ENCODE results near the gene HNF4A. TPM values are rescaled to one million over a fixed set of nuclear protein-coding genes. Genes with fewer than 3 reads are reported as not detected.

The HNF4A gene
- total RNA-seq, 4 donors from 2014 or later = not detected

- no peak for TF ChIP-seq CTCF (IDR thresholded peaks at IDR 0.05; ENCODE audit: low read depth)
Measured at GRCh38 chr20:44423480-44423879, 68.0 kb downstream of the HNF4A start.

- TF ChIP-seq CTCF (IDR thresholded peaks at IDR 0.05; ENCODE audit: low read depth) = no peak
Measured at GRCh38 chr20:44424039-44424495, 68.6 kb downstream of the HNF4A start.

- TF ChIP-seq CTCF (IDR thresholded peaks at IDR 0.05; ENCODE audit: low read depth) = no peak
Measured at GRCh38 chr20:44425923-44426322, 70.4 kb downstream of the HNF4A start.

- TF ChIP-seq CTCF (IDR thresholded peaks at IDR 0.05; ENCODE audit: low read depth) = no peak
Measured at GRCh38 chr20:44426879-44427790, 71.6 kb downstream of the HNF4A start.

- no peak for TF ChIP-seq CTCF (IDR thresholded peaks at IDR 0.05; ENCODE audit: low read depth)
Measured at GRCh38 chr20:44427804-44428173, 72.3 kb downstream of the HNF4A start.

- TF ChIP-seq CTCF (IDR thresholded peaks at IDR 0.05; ENCODE audit: low read depth) = no peak
Measured at GRCh38 chr20:44428174-44429016, 72.9 kb downstream of the HNF4A start.

- TF ChIP-seq CTCF (IDR thresholded peaks at IDR 0.05; ENCODE audit: low read depth) = no peak
Measured at GRCh38 chr20:44429017-44429339, 73.5 kb downstream of the HNF4A start.

Measured in subcutaneous adipose tissue (tissue), 4 donors.